ENCODE data around the gene ASXL3.

Gene ASXL3

DNA sequence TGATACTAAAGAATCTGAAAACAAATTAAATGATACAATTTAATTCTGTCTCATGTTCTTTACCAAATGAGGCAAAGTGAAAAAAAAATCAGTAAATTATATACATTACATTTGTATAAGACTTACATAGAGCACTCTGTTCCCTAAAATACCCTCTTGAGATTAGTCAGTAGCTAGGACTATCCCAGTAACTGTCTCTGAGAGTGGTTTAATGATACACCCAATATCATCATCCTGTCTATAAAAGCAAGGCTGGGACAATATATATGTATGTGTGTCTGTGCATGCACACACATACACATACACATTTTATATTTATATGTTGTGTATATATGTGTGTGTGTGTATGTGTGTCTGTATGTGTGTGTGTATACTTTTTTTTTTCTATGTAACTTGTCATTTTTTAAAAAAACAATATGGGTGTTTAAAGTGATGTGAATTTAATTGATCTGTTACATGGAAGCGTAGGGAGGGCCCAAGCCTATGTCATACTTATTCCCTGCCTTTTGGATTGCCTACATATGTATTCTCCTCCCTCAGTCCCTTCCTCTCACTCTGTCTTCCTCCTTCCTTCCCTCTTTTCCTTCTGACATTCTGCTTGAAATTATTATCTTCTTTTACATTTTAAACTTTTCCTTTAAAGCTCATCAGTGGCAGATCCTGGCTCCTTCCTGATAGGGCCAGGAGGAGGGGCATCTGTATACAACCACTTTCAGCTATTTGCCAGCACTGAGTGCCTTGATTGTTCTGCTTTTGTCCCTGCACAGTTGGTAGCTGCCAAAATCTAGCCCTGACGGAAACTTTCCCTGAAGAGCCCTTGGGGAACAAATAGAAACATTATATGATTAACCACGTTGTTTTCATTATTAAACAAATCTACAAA, 6.8 kb downstream of the ASXL3 start:
- Histone ChIP-seq H3K27me3 (ENCODE audit: control insufficient read depth, low read length) (no peaks in the 10 kb centered on the region), H3K27ac (ENCODE audit: low read depth, low read length) (no peak overlapping the region), H3K36me3 (ENCODE audit: control insufficient read depth, low read length) (no peaks in the 10 kb centered on the region), H3K79me2 (ENCODE audit: control insufficient read depth, low read length) (no peaks in the 10 kb centered on the region), H3K9me2 (replicated peaks; ENCODE audit: control insufficient read depth, low read length) (no peaks in the 10 kb centered on the region), H3K4me2 (ENCODE audit: low read length) (no peak overlapping the region), H4K20me1 (ENCODE audit: control insufficient read depth, insufficient read depth, low read depth, low read length) (no peaks in the 10 kb centered on the region), H3K4me1 (ENCODE audit: control insufficient read depth, low read length) (peaks cover 19% of the 10 kb centered on the region), H3K4me3 (ENCODE audit: low read length) (no peak overlapping the region), H3F3A (ENCODE audit: control insufficient read depth, insufficient read depth) (no peaks in the 10 kb centered on the region), H3K9me3 (ENCODE audit: control insufficient read depth, insufficient read depth, low read length) (peaks cover 8% of the 10 kb centered on the region)
- TF ChIP-seq CTCF (IDR thresholded peaks at IDR 0.05; ENCODE audit: low read depth, low read length, poor library complexity, severe bottlenecking) = no peak
- TF ChIP-seq EZH2phosphoT487 (IDR thresholded peaks at IDR 0.05; ENCODE audit: borderline replicate concordance, low read length) = no peak

DNA sequence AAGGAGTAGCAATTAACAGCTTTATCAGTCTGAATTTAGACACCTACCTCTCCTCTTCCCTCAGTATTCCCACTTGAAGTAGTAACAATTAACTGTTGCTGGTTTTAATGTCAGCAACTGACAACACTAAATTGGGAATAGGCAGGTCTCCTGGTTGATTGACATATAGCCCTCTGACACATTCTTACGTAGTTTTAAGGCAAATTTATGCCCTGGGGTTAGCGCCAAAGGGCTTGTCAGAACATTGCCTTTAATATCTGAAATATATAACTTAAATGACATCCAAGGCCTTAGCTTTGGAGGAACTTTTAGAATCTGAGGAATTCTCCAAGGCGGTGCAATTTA, 7.4 kb downstream of the ASXL3 start:
- H3K9me3 ChIP-seq (ENCODE audit: control insufficient read depth, insufficient read depth, low read length) = peaks cover 8% of the 10 kb centered on the region
- no peak overlapping the region for H3K4me2 ChIP-seq (ENCODE audit: low read length)
- TF ChIP-seq CTCF (IDR thresholded peaks at IDR 0.05; ENCODE audit: low read depth, low read length, poor library complexity, severe bottlenecking) (no peak), EZH2phosphoT487 (IDR thresholded peaks at IDR 0.05; ENCODE audit: borderline replicate concordance, low read length) (no peak)

DNA sequence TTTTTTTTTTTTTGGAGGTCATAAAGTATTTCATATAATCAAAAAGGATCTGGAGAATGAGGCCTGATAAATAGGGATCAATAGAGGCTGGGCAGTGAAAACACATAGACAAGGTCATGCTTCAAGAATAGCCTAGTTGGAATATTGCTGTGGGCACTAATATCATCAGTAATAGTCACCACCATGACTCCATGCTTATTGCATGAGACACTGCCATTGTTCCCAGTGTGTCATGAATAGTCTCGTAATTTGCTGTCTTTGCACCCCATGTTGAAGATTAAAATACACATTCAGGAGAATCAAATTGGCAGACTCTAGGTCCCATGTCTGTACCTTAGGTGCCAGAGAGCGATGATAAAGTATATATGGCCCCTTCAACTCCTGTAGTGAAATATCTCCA, 10.3 kb downstream of the ASXL3 start:
- TF ChIP-seq EZH2phosphoT487 (IDR thresholded peaks at IDR 0.05; ENCODE audit: borderline replicate concordance, low read length) = no peak
- TF ChIP-seq CTCF (IDR thresholded peaks at IDR 0.05; ENCODE audit: low read depth, low read length, poor library complexity, severe bottlenecking) = no peak
- H3K4me3 ChIP-seq (ENCODE audit: low read length) = no peak overlapping the region
- no peaks in the 10 kb centered on the region for H3K36me3 ChIP-seq (ENCODE audit: control insufficient read depth, low read length)
- H3K79me2 ChIP-seq (ENCODE audit: control insufficient read depth, low read length) = no peaks in the 10 kb centered on the region
- no peaks in the 10 kb centered on the region for H3K9me2 ChIP-seq (replicated peaks; ENCODE audit: control insufficient read depth, low read length)
- H3K27me3 ChIP-seq (ENCODE audit: control insufficient read depth, low read length) = no peaks in the 10 kb centered on the region
- no peak overlapping the region for H3K4me2 ChIP-seq (ENCODE audit: low read length)
- H4K20me1 ChIP-seq (ENCODE audit: control insufficient read depth, insufficient read depth, low read depth, low read length) = no peaks in the 10 kb centered on the region
- peaks cover 7% of the 10 kb centered on the region for H3K4me1 ChIP-seq (ENCODE audit: control insufficient read depth, low read length)
- no peaks in the 10 kb centered on the region for H3F3A ChIP-seq (ENCODE audit: control insufficient read depth, insufficient read depth)
- no peak overlapping the region for H3K27ac ChIP-seq (ENCODE audit: low read depth, low read length)
- H3K9me3 ChIP-seq (ENCODE audit: control insufficient read depth, insufficient read depth, low read length) = peaks cover 8% of the 10 kb centered on the region

More for the DNA sequence above, 7.4 kb downstream of the ASXL3 start:
- Histone ChIP-seq H3K4me3 (ENCODE audit: low read length) (no peak overlapping the region), H3K79me2 (ENCODE audit: control insufficient read depth, low read length) (no peaks in the 10 kb centered on the region), H3K36me3 (ENCODE audit: control insufficient read depth, low read length) (no peaks in the 10 kb centered on the region), H3K27me3 (ENCODE audit: control insufficient read depth, low read length) (no peaks in the 10 kb centered on the region), H3K4me1 (ENCODE audit: control insufficient read depth, low read length) (peaks cover 19% of the 10 kb centered on the region), H3K27ac (ENCODE audit: low read depth, low read length) (no peak overlapping the region), H4K20me1 (ENCODE audit: control insufficient read depth, insufficient read depth, low read depth, low read length) (no peaks in the 10 kb centered on the region), H3K9me2 (replicated peaks; ENCODE audit: control insufficient read depth, low read length) (no peaks in the 10 kb centered on the region), H3F3A (ENCODE audit: control insufficient read depth, insufficient read depth) (no peaks in the 10 kb centered on the region)

All from DOHH2 (cell line).